C4-2B (cell line): Measurements from ENCODE around the gene PARD3.

Source experiments
- ZFX ChIP-seq: fragments of 450-650 bp; IDR thresholded peaks from 2 replicates; pipeline ENCODE4 v1.6.1; 2017
- TF ChIP-seq, protein P1 (sequence below): fragments of 450-650 bp; conservative IDR thresholded peaks from 2 replicates; pipeline ENCODE4 v1.5.1; 2017; ENCODE audit warnings: mild to moderate bottlenecking

DNA sequence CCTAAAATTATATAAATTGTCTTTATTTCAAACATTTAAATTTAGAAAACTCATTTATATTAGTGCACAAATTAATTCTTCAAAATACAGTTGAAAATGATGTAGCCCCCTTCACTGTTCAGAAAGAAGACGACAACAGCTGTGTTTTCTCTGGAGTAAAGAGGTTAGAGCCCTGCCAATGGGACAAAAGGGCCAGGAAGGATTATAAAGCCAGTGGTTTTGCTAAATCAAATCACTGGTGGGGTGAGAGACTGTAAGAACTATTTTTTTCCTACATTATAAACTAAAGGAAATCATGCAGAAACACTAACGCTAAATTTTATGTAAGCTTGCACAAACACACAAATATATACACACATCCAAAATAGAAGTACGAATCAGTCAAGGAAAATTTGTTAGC, 386.6 kb downstream of the PARD3 start:
- TF ChIP-seq, protein P1, sequence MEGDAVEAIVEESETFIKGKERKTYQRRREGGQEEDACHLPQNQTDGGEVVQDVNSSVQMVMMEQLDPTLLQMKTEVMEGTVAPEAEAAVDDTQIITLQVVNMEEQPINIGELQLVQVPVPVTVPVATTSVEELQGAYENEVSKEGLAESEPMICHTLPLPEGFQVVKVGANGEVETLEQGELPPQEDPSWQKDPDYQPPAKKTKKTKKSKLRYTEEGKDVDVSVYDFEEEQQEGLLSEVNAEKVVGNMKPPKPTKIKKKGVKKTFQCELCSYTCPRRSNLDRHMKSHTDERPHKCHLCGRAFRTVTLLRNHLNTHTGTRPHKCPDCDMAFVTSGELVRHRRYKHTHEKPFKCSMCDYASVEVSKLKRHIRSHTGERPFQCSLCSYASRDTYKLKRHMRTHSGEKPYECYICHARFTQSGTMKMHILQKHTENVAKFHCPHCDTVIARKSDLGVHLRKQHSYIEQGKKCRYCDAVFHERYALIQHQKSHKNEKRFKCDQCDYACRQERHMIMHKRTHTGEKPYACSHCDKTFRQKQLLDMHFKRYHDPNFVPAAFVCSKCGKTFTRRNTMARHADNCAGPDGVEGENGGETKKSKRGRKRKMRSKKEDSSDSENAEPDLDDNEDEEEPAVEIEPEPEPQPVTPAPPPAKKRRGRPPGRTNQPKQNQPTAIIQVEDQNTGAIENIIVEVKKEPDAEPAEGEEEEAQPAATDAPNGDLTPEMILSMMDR: no peak
- TF ChIP-seq ZFX: no peak
